Measurements from ENCODE around the gene CFHR2.
"Not testable (repeated sequence)": the region's sequence is repeated elsewhere in the genome, so short reads cannot be mapped to it uniquely, and the experiment has no call there.

The CFHR2 gene

GRCh38 chr1:196943568-196943967 is at the start of gene CFHR2:
TSS of gene CFHR2 (plus strand) at chr1:196943738. CDS start at chr1:196943881, 143 bp downstream.
- not testable (repeated sequence) for H3K9ac ChIP-seq (ENCODE audit: low read length); H3K4me2 ChIP-seq (ENCODE audit: low read length); H3K36me3 ChIP-seq (replicated peaks; ENCODE audit: low read depth, low read length); H3K9me3 ChIP-seq (ENCODE audit: insufficient read depth, low read length); H3K4me1 ChIP-seq (ENCODE audit: low read length); H3K79me2 ChIP-seq (ENCODE audit: low read length); H3K4me3 ChIP-seq (ENCODE audit: low read length); H3K27me3 ChIP-seq (ENCODE audit: low read depth, low read length); H3K27ac ChIP-seq (ENCODE audit: low read length); H4K20me1 ChIP-seq (ENCODE audit: insufficient read depth, low read length); H2AFZ ChIP-seq (ENCODE audit: low read depth, low read length)

- TF ChIP-seq EZH2phosphoT487 (IDR thresholded peaks at IDR 0.05; ENCODE audit: low read depth) (no peak), CTCF (IDR thresholded peaks at IDR 0.05; ENCODE audit: low read depth, low read length) (no peak)
- no peak overlapping the region for H2AFZ ChIP-seq (ENCODE audit: low read depth, low read length)
- no peak overlapping the region for H3K27ac ChIP-seq (ENCODE audit: low read length)
- no peaks in the 10 kb centered on the region for H3K27me3 ChIP-seq (ENCODE audit: low read depth, low read length)
- H3K4me2 ChIP-seq (ENCODE audit: low read length): no peak overlapping the region
- no peaks in the 10 kb centered on the region for H3K36me3 ChIP-seq (replicated peaks; ENCODE audit: low read depth, low read length)
- no peaks in the 10 kb centered on the region for H3K4me1 ChIP-seq (ENCODE audit: low read length)
- no peak overlapping the region for H3K9ac ChIP-seq (ENCODE audit: low read length)
- no peak overlapping the region for H3K4me3 ChIP-seq (ENCODE audit: low read length)
- H4K20me1 ChIP-seq (ENCODE audit: insufficient read depth, low read length): no peaks in the 10 kb centered on the region
- H3K9me3 ChIP-seq (ENCODE audit: insufficient read depth, low read length): no peaks in the 10 kb centered on the region
- H3K79me2 ChIP-seq (ENCODE audit: low read length): no peaks in the 10 kb centered on the region
Observed at GRCh38 chr1:196896355-196896754, 47.2 kb upstream of the CFHR2 start.

GRCh38 chr1:196897158-196897828 is 46.2 kb upstream of the CFHR2 start:
- Histone ChIP-seq H4K20me1 (ENCODE audit: insufficient read depth, low read length) (no peaks in the 10 kb centered on the region), H3K9me3 (ENCODE audit: insufficient read depth, low read length) (no peaks in the 10 kb centered on the region), H3K36me3 (replicated peaks; ENCODE audit: low read depth, low read length) (no peaks in the 10 kb centered on the region), H2AFZ (ENCODE audit: low read depth, low read length) (no peak overlapping the region), H3K79me2 (ENCODE audit: low read length) (no peaks in the 10 kb centered on the region), H3K9ac (ENCODE audit: low read length) (no peak overlapping the region), H3K4me1 (ENCODE audit: low read length) (no peaks in the 10 kb centered on the region), H3K4me2 (ENCODE audit: low read length) (no peak overlapping the region), H3K4me3 (ENCODE audit: low read length) (no peak overlapping the region), H3K27me3 (ENCODE audit: low read depth, low read length) (no peaks in the 10 kb centered on the region), H3K27ac (ENCODE audit: low read length) (no peak overlapping the region)
- TF ChIP-seq CTCF (IDR thresholded peaks at IDR 0.05; ENCODE audit: low read depth, low read length) (no peak), EZH2phosphoT487 (IDR thresholded peaks at IDR 0.05; ENCODE audit: low read depth) (no peak)

GRCh38 chr1:196902344-196902743 is 41.2 kb upstream of the CFHR2 start:
- H3K27ac ChIP-seq (ENCODE audit: low read length): no peak overlapping the region
- H3K27me3 ChIP-seq (ENCODE audit: low read depth, low read length): no peaks in the 10 kb centered on the region
- no peak for TF ChIP-seq EZH2phosphoT487 (IDR thresholded peaks at IDR 0.05; ENCODE audit: low read depth)
- no peak for TF ChIP-seq CTCF (IDR thresholded peaks at IDR 0.05; ENCODE audit: low read depth, low read length)

More at GRCh38 chr1:196902344-196902743, 41.2 kb upstream of the CFHR2 start:
- Histone ChIP-seq H3K36me3 (replicated peaks; ENCODE audit: low read depth, low read length) (no peaks in the 10 kb centered on the region), H3K9me3 (ENCODE audit: insufficient read depth, low read length) (no peaks in the 10 kb centered on the region), H3K4me1 (ENCODE audit: low read length) (no peaks in the 10 kb centered on the region), H3K79me2 (ENCODE audit: low read length) (no peaks in the 10 kb centered on the region), H4K20me1 (ENCODE audit: insufficient read depth, low read length) (no peaks in the 10 kb centered on the region), H2AFZ (ENCODE audit: low read depth, low read length) (no peak overlapping the region), H3K4me2 (ENCODE audit: low read length) (no peak overlapping the region), H3K4me3 (ENCODE audit: low read length) (no peak overlapping the region), H3K9ac (ENCODE audit: low read length) (no peak overlapping the region)

All from OCI-LY3 (cell line).